HG02973 (cell line): ENCODE measurements around the gene GTF2F2.
"Not testable (repeated sequence)": the region's sequence is repeated elsewhere in the genome, so short reads cannot be mapped to it uniquely, and the experiment has no call there.

Experiments used
- ATAC-seq: cut with Tn5 transposase; IDR thresholded peaks from one replicate; pipeline ENCODE4 v1.9.1; 2021; ENCODE audit warnings: moderate library complexity; ENCODE audit not compliant: unreplicated experiment

The GTF2F2 gene

DNA sequence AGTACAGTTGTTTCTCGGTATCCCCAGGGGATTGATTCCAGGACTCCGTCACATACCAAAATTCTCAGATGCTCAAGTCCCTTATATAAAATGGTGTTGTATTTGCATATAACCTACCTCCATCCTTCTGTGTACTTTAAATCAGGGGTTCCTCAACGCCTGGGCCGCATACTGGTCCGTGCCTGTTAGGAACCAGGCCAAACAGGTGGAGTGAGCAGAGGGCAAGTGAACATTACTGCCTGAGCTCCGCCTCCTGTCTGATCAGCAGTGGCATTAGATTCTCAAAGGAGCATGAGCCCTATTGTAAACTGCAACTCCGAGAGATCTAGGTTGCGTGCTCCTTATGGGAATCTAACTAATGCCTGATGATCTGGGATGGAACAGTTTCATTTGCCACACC lies 122.8 kb downstream of the GTF2F2 start:
- no peak for ATAC-seq

DNA sequence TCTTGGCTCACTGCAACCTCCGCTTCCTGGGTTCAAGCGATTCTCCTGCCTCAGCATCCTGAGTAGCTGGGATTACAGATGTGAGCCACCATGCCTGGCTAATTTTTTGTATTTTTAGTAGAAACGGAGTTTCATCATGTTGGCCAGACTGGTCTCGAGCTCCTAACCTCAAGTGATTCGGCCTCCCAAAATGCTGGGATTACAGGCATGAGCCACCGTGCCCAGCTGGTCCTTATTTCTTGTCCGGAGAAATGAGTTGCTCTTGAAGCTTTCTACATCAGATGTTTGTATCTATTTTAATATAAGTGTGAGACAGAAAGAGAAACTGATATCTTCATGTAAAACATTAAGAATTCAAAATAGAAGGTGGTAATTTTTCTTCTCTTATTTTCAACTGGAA lies 124.4 kb downstream of the GTF2F2 start:
- ATAC-seq: not testable (repeated sequence)

DNA sequence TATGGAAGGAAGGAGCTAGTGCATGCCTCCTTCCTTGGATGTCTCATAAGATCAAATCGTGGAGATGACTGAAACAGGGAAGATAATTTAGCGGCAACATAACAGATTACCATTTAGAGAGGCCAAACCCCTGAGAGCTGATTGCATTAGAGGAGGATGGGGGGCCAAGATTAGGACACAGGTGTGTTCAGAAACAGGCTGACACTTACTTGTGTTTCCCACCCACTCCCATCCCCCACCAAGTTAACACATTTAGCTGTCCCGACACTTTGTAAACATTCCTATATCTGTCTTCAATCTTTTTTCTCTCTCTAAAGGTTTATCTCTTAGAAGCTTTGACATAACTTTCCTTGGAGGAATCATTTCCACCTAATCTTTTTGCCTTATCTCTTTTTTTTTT lies 129.4 kb downstream of the GTF2F2 start:
- no peak for ATAC-seq

DNA sequence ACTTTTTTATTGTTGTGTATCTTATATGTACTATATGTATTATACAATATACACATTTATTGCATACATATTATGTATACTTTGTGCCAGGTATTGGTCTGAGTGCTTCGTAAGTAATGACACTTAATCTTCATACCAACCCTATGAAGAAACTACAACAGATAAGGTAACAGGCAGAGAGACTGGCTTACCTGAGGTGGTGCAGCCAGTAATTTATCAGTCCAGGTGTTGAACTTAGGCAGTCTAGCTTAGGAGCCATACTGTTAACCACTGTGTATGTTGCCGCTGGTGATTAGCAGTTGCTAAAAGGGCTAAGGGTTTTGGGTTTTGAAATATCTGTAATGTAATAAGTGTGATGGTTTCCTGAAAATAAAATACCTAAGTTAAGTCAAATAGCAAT lies 134.1 kb downstream of the GTF2F2 start:
- ATAC-seq: no peak

DNA sequence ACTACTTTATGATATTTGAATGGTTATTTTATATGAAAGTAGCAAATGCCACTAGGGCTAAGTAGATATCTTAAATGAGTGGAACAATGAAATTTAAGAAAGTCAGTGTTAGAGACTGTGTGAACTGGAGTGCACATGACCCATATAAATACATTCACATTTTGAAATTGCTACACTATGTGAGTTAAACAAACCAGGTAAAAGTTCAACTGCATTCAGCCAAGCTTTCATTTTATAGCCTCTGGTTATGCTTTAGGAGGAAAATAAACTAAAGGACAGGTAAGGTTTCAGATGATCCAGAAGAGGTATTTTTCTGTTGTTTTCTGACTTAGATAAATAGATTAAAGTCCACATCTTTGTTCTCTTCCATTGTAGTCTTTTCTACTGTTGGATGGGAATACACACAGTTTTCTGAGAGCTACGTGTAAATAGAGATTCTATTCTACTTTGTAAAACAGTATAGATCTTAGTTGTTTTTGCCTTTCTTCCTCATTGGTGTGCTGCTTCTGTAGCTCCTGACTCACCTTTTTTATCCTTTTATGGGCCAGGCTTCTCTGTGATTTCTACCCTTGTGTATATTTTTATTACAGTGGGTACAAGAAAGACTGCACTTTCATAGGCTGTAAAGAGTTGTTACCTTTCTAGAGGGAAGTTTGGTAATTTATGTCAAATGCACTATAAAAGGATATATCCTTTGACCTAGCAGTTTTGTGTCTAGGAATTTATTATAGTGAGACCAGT lies 135.1 kb downstream of the GTF2F2 start:
- no peak for ATAC-seq

DNA sequence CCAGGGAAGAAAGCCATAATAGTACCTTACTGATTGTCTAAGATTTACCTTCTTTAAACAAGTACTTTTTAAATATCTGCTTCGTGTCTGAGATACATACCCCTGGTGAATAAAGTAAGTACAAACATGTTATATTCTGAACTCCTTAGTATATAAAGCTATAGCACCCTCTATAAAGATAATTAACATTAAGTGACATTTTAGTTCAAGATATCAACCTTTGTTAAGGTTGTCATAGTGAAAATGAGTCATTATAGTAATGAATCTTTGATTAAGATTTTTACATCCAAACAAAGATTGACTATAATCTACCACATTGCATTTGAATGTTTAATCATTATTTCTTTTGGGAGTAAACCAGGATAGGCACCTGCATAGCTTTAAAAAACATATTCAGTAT lies 135.9 kb downstream of the GTF2F2 start:
- ATAC-seq: no peak

DNA sequence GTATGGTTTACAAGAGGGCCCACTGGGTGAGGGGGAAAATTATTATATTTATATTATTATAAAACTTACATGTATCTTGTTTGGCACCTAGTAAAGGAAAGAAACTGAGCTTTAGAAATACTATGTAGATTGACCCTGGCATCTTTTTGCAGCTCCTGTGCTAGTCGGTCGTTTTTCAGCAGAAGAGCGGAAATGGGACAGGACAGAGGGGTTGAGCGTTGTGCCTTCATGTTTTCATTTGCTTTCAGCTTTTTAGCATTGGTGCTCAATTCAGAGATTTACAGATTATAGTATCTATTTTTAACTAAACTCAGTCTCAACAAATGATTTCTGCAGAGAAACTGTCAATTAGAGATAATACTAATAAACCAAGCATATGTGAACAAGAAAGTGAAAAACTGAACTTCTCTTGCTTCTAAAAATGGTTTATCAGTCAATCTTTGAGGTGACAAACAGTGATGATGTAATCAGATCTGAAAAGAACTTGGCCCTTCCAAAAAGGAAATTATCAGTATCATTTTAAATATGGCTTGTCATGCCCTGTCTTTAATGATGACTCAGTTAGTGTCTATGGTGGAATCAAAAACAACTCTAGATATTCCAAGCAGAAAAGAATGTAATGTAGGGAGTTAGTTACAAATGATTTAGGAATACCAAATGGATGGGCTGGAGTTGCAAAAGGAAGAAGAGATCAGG lies 137.5 kb downstream of the GTF2F2 start:
- ATAC-seq: no peak

DNA sequence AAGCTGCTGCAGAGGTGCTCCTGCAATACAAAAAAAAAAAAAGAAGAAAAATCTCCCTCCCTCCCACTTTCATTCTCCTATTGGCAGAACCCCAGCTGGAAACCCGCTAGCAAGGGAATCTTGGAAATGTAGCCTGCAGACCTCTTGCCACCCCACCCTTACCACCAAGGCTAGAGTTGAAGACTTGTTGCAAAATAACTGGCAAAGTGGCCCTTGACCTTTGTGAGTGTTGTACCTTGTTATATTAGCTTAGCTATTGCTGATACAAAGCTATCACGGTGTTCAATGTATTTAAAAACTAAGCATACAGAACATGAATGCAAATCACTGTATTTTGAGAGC lies 138.0 kb downstream of the GTF2F2 start:
- no peak for ATAC-seq

DNA sequence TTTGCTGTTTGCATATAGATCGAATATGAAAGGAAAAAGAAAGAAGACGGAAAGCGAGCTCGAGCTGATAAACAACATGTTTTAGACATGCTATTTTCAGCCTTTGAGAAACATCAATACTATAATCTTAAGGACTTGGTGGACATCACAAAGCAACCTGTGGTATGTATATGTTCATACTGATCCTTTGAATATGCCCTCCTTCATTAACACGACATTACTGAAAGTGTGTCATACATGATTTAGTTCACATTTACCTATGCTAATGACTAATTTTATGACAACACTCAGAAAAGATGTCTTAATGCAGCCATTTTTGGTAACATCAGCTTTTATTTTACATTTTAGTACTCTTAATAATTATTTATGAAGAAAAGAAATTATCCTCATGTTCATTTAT lies 146.9 kb downstream of the GTF2F2 start:
- ATAC-seq: no peak

DNA sequence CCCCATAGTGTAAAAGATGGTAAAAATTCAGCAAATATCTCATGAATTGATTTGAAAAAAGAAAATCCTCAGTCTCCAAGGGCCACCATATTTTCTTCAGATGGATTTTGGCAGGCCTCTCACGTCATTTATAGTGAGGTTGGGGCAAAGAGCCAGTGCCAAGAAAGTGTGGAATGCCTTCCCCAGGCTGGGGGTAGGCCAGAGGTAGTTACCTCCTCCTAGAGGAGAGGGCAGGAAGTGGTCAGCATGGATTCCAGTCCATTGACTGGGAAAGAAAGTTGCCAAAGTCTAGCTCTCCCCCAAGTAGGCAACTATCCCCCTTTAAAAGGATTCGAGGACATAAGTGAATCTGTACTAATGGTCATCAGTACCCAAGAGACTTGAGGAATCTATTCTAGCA lies 148.9 kb downstream of the GTF2F2 start:
- ATAC-seq: no peak

DNA sequence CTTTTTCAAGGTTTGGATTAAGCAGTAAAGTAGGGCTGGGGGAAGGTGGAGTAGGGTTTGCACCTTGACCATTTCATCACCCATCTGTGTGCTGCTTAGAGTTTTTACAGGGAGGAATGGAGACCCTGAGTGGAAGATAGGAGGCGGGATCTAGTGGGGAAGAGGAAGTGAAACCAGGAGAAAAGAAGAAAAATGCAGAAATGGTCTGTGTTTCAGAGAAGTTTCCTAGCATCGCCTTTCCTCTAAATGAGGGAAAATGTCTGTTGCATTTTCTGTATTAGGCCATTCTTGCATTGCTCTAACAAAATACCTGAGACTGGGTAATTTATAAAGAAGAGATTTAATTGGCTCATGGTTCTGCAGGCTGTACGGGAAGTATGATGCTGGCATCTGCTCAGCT lies 156.6 kb downstream of the GTF2F2 start:
- no peak for ATAC-seq

DNA sequence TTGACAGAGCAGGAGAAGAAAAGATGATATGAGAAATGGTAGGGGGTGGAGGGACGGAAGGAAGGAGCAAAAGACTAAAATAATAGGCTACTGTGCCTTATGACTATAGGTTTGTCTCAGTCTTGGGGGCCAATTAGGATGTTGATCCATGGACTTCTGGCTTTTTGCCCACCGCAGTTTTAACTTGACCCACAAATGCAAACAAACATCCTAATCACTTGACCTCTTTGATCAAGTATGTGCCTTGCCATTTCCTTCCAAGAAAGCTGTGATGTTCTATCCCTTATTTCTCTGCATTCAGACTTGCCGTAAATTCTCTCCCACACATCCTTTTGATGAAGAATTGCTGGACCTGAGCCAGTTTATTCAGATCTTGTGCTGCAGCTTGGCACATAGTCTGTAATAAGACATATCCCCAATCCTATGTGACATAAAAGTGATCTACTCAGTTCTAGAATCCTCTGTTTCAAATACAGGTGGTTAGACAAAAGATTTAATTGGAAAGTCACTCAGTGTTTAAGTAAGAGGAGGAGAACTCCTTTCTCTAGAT lies 157.9 kb downstream of the GTF2F2 start:
- no peak for ATAC-seq

DNA sequence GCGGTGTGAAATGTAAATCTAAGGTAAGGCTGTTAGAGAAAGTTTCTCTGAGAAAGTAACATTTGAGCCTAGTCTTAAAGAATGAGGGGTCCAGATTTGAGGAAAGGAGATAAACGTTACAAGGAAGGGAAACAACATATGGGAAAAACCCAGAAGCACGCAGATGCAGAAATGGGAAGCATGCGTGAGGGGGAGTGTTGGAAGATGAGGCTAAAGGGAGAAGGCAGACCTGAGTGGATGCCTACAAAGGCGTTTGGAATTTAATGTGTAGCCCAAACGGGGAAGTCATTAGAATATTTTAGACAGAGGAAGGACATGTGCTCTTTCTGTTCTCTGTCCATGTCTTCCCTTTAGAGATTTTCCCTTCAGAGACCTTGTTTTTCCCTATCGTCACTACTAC lies 159.7 kb downstream of the GTF2F2 start:
- no peak for ATAC-seq

DNA sequence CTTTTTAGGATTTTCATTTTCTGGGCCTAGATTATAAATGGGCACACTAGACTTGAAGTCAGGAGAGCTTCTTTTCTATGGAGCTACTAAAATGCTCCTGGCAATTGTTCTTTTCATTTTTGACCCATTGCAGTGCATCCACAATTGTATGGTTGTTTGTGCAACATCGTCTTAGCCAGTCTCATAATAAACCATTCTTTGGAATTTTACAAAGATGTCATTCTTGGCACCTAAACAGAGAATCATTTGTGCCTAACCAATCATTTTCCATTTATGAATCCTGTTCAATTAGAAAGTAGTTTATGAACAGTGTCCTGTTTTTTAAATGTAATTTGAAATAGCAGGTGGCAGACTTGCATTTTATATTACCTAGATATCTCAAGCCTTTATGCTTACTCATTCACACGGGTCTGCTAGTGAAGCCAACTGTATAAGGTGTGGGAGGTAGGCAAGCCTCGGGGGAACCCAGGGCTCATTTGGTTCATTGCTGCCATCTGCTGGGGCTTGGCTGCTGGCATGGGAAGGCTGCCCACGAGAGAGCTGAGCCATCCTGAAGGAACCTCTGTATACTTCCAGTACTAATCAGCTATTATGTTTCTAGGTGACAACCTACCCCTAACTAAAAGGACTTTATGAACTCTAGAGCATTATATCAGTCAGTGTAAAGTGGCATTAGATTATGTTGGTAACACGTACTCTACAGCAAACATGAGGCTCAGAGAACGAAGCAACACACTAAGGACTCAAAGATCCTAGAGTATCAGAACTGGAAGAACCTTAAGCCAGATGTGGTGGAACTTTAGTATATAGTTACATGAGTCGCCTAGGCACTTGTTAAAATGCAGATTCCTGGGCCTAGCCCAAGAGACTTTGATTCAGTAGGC lies 160.7 kb downstream of the GTF2F2 start:
- ATAC-seq: no peak

DNA sequence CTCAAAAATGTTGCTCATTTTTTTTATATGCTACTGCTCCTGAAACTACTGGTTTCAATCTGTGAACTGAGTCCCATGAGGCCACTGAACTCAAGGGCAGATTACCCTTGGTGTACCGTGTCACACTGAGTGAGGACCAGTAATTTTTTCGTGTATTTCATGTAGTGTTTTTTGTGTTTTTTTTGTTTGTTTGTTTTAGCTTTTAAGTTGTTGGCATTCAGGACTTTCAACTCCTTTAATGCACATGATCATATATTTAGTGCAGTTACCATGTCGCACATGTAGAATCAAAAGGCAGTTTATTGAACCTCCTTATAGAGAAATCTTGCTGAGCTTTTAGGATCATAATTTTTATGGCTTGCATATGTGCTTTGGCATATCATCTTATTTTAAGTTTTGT lies 162.7 kb downstream of the GTF2F2 start:
- ATAC-seq: no peak

DNA sequence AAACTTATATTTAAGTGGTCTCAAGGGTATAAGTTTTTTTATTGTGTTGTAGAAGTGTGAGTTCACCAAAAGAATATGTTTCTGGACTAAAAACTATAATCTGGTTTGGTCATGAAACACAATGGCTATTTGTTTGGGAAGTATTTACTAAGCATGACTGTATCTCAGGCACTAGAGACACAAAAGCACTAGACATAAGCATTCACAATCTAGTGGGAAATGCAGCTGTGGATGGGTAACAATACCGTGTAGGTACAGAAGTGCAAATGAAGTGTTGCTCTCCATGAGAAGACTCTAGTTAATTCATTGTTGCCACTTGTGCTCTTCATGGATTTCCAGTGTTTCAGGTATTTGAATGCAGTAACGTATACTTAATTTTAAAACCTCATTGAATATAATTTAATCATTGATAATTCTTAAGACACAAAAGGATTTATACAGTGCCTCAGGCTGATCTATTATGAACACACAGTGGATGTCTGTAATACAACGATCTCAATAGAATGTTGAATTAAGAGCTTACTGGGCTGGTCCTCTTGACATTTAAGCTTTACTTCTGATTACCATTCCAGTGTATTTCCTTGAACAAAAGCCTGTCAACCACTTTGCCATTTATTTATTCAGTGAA lies 169.7 kb downstream of the GTF2F2 start:
- ATAC-seq: no peak

DNA sequence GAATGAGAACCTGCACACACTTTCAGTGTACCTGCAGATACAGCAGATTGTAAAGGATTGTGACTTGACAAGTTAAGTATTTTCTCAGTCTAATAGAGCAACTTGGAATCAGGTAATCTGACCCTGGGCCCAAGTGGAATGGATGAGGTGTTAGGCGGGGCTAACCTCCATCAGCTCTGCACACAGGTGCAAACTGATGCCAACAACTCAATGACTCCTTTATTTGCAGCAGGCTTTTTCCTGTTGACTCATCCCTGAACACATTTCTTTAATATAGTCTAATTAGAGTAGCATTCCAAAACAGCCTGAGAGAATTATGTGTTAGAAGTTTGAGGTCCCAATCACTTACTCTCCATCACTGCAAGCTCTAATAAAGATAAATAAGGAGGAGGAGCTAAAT lies 171.9 kb downstream of the GTF2F2 start:
- no peak for ATAC-seq

DNA sequence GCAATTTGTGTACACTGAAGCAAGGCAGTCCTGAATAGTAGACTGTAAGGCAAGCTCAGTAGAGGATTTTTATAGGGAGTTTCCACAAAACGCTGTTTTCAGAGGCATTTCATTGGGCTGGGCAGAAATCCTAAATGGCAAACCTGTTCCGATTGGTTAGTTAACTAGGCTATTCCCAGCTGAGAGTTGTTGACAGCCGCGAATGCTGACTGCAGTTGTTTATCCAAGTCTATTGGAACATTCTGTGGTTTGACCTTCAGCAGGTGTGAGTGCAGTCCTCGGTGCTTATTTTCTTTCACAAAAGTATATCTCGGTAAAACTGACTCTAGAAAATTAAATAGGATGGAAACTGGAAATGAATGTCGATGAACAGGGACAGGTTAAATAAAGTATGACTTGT lies 175.2 kb downstream of the GTF2F2 start:
- ATAC-seq: no peak

DNA sequence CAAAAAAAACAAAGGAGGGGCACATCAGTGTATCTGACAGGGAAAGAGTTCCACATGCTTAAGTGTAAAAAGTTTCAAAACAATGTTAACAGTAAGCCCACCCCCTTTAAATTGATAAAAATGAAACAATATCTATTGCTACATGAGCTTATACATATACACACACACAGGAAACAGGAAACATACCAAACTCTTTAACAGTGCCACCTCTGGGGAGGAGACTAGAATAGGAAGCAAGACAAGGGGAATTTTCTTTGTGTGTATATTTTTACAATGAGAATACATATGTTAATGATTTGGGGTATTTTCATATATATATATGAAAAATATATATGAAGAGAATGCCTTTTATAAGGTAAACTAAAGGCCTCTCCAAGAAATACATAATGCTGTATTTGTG lies 175.9 kb downstream of the GTF2F2 start:
- no peak for ATAC-seq

DNA sequence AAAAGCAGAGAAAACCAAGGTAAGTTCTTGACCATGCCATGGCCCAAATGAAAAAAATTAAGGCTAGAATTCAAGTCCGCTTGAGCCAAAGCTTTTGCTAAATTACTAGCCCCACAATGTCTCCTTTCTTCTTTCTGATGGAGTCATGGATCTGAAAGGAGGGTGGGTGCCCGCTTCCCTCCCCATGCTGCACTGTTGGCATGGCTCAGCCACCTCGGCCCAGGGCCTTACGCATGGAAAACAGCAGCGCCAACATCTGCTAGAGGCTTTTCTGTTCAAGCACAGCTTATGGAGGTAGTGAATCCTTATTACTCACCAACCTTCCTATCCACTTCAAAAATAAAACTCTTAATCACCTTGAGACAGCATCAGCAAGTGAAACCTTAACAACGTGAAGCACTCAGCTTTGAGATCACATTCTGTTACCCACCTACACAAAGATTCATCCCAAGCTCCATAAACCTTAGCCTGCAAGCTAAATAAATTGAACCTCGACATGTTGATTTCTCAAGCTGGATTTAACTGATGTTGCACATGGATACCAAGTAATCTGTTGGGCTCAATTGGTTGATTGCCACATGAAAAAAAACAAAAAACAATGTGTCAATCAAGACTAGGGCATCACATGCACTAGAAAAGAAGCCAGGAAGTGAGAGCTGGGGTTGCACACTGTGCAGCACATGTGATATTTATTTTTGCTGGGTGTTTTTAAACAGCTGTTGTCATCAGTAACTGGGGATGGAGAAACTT lies 177.3 kb downstream of the GTF2F2 start:
- ATAC-seq: no peak

DNA sequence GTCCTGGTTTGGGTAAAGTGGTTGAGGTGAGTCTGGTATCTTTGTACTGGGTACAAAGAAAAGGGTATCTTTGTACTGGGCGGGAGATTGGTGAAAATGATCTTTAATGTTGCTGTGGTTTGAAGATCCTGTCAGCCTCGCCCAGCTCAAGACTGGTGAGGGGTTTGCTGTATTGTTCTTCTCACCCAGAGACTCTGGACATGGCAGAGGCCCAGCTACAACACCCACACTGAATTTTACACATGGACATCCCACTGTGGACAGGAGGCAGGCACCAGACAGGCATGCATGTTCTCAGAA lies 177.8 kb downstream of the GTF2F2 start:
- no peak for ATAC-seq
